ENCODE data around the gene KLF13.
A peak's percentile ranks its signal among the peaks of the same experiment; 100 is the strongest.

KLF13 gene

GRCh38 chr15:31326156-31326874 lies at the start of gene KLF13:
KLF13 (plus strand) TSS chr15:31326835; CDS start chr15:31327213, 378 bp downstream.
- DNase-seq, result peak; percentile 100

GRCh38 chr15:31277335-31278060 lies 49.1 kb upstream of the KLF13 start:
- no peak for DNase-seq

- DNase-seq, result no peak
Observed at GRCh38 chr15:31278061-31278445, 48.6 kb upstream of the KLF13 start.

GRCh38 chr15:31278544-31279220 lies 48.0 kb upstream of the KLF13 start:
- no peak for DNase-seq

- no peak for DNase-seq
Observed at GRCh38 chr15:31279221-31280045, 47.2 kb upstream of the KLF13 start.

- no peak for DNase-seq
Observed at GRCh38 chr15:31280046-31280830, 46.4 kb upstream of the KLF13 start.

- no peak for DNase-seq
Observed at GRCh38 chr15:31280831-31281216, 45.8 kb upstream of the KLF13 start.

- no peak for DNase-seq
Observed at GRCh38 chr15:31283043-31283442, 43.6 kb upstream of the KLF13 start.

- DNase-seq, result no peak
Observed at GRCh38 chr15:31285772-31286261, 40.8 kb upstream of the KLF13 start.

- no peak for DNase-seq
Observed at GRCh38 chr15:31291048-31291578, 35.5 kb upstream of the KLF13 start.

GRCh38 chr15:31292391-31293015 lies 34.1 kb upstream of the KLF13 start:
- no peak for DNase-seq

GRCh38 chr15:31293655-31294054 lies 33.0 kb upstream of the KLF13 start:
- no peak for DNase-seq

GRCh38 chr15:31294067-31294466 lies 32.6 kb upstream of the KLF13 start:
- no peak for DNase-seq

- DNase-seq, result no peak
Observed at GRCh38 chr15:31295658-31296057, 31.0 kb upstream of the KLF13 start.

- DNase-seq, result no peak
Observed at GRCh38 chr15:31296219-31296645, 30.4 kb upstream of the KLF13 start.

- DNase-seq, result no peak
Observed at GRCh38 chr15:31296646-31297574, 29.7 kb upstream of the KLF13 start.

GRCh38 chr15:31297575-31298456 lies 28.8 kb upstream of the KLF13 start:
- no peak for DNase-seq

GRCh38 chr15:31298707-31299172 lies 27.9 kb upstream of the KLF13 start:
- no peak for DNase-seq

GRCh38 chr15:31300208-31300661 lies 26.4 kb upstream of the KLF13 start:
- DNase-seq, result no peak

Measured in CD4-positive, alpha-beta T cell treated with Interleukin-12 subunit alpha and Interleukin-12 subunit beta, for 1 hour (primary cell).